Measurements from ENCODE around the gene SEC61G. TPM values are rescaled to one million over a fixed set of nuclear protein-coding genes. Genes with fewer than 3 reads are reported as not detected.

Gene SEC61G
- total RNA-seq, 6 experiments from 2014 or later = 44.0 to 171 (median 77.5) TPM

GRCh38 chr7:54785261-54785660 is 26.2 kb upstream of the SEC61G start:
- no peak for TF ChIP-seq POLR2A (IDR thresholded peaks at IDR 0.05)
- TF ChIP-seq CTCF (IDR thresholded peaks at IDR 0.05) = no peak
- Histone ChIP-seq H3K27me3 (no peaks in the 10 kb centered on the region), H3K4me1 (no peaks in the 10 kb centered on the region), H3K9me3 (no peaks in the 10 kb centered on the region), H3K4me3 (no peak overlapping the region), H3K36me3 (no peaks in the 10 kb centered on the region), H3K27ac (no peak overlapping the region)
- WGBS (ENCODE audit: insufficient coverage, low coverage, low lambda C conversion rate, missing lambda C conversion rate) = 72% methylated on average over 3 of the region's 8 CpGs
- no peak for DNase-seq
- intact Hi-C loops (cut with DNase I) = loop anchor here in 1 of 2 donors (5.0 to 10.0 kb wide), 2 partner anchors 50 to 467 kb away; no protein-coding TSS in a partner anchor
- ATAC-seq = no peak

GRCh38 chr7:54783952-54784351 is 24.9 kb upstream of the SEC61G start:
- H3K4me1 ChIP-seq = no peaks in the 10 kb centered on the region
- no peak overlapping the region for H3K4me3 ChIP-seq
- TF ChIP-seq POLR2A (IDR thresholded peaks at IDR 0.05) = no peak
- TF ChIP-seq CTCF (IDR thresholded peaks at IDR 0.05) = no peak
- ATAC-seq = no peak
- H3K36me3 ChIP-seq = no peaks in the 10 kb centered on the region
- intact Hi-C loops (cut with DNase I) = loop anchor here in 1 of 2 donors (10.0 kb wide), 1 partner anchor 51 kb away; no protein-coding TSS in a partner anchor
- H3K27ac ChIP-seq = no peak overlapping the region
- H3K9me3 ChIP-seq = no peaks in the 10 kb centered on the region
- H3K27me3 ChIP-seq = no peaks in the 10 kb centered on the region
- 81% methylated on average over 4 of the region's 4 CpGs for WGBS (ENCODE audit: insufficient coverage, low coverage, low lambda C conversion rate, missing lambda C conversion rate)
- DNase-seq = no peak

GRCh38 chr7:54782829-54783228 is 23.8 kb upstream of the SEC61G start:
- no peaks in the 10 kb centered on the region for H3K27me3 ChIP-seq
- DNase-seq = no peak
- H3K4me1 ChIP-seq = no peaks in the 10 kb centered on the region
- 70% methylated on average over 2 of the region's 8 CpGs for WGBS (ENCODE audit: insufficient coverage, low coverage, low lambda C conversion rate, missing lambda C conversion rate)
- no peaks in the 10 kb centered on the region for H3K9me3 ChIP-seq
- intact Hi-C loops (cut with DNase I) = loop anchor here in 1 of 2 donors (10.0 kb wide), 1 partner anchor 52 kb away; no protein-coding TSS in a partner anchor
- H3K36me3 ChIP-seq = no peaks in the 10 kb centered on the region
- TF ChIP-seq CTCF (IDR thresholded peaks at IDR 0.05) (no peak), POLR2A (IDR thresholded peaks at IDR 0.05) (no peak)
- H3K27ac ChIP-seq = no peak overlapping the region
- ATAC-seq = no peak
- no peak overlapping the region for H3K4me3 ChIP-seq

GRCh38 chr7:54782314-54782713 is 23.3 kb upstream of the SEC61G start:
- TF ChIP-seq CTCF (IDR thresholded peaks at IDR 0.05) = no peak
- TF ChIP-seq POLR2A (IDR thresholded peaks at IDR 0.05) = no peak
- no peaks in the 10 kb centered on the region for H3K4me1 ChIP-seq
- intact Hi-C loops (cut with DNase I) = loop anchor here in 1 of 2 donors (10.0 kb wide), 1 partner anchor 52 kb away; no protein-coding TSS in a partner anchor
- H3K4me3 ChIP-seq = no peak overlapping the region
- no peak overlapping the region for H3K27ac ChIP-seq
- ATAC-seq (no peak), DNase-seq (no peak)
- H3K27me3 ChIP-seq = no peaks in the 10 kb centered on the region
- H3K36me3 ChIP-seq = no peaks in the 10 kb centered on the region
- no peaks in the 10 kb centered on the region for H3K9me3 ChIP-seq
- WGBS (ENCODE audit: insufficient coverage, low coverage, low lambda C conversion rate, missing lambda C conversion rate) = 81% methylated on average over 8 of the region's 10 CpGs
